Cardiac fibroblast (primary cell): ENCODE measurements around the gene SUV39H2.

ENCODE experiments used
- DNase-seq, 2 donors: peaks; one replicate each; pipeline versions ENCODE4 v3.0.0 to v3.0.0-alpha.2; 2010; ENCODE audit warnings: low read depth in 2 of 2
- H3K4me3 ChIP-seq, 2 donors: replicated peaks in 1 of 2; 1 replicate in 1 of 2; 2 replicates in 1 of 2; pipeline ENCODE4 v1.5.1; 2011; ENCODE audit warnings: low read depth in 2 of 2, low read length in 2 of 2, mild to moderate bottlenecking in 2 of 2, moderate library complexity in 1 of 2
- TF ChIP-seq, protein P1 (sequence below): IDR thresholded peaks from one replicate; pipeline ENCODE4 v1.5.1; 2011; ENCODE audit warnings: low read depth, mild to moderate bottlenecking, low read length, inconsistent platforms

Gene SUV39H2

DNA sequence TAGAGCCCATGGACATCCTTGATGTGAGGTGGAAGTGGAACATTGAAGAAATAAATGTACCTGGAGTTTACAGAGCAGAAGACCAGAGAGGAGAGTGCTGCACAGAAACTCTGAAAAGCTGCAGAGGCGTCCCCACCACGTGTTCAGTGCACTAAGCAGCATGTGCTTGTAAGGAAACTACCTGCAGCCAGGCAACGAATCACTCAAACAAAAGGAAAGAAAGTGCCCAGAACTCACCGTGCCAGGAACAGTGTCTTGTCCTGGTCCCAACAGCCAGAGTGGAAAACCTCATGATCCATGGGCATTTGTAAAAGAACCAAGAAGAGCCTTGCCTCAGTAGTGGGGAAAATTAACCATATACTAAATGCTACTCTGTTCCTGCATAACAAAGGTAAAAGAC lies 32.3 kb downstream of the SUV39H2 start:
- no peak for DNase-seq
- no peak overlapping the region for H3K4me3 ChIP-seq
- TF ChIP-seq, protein P1, sequence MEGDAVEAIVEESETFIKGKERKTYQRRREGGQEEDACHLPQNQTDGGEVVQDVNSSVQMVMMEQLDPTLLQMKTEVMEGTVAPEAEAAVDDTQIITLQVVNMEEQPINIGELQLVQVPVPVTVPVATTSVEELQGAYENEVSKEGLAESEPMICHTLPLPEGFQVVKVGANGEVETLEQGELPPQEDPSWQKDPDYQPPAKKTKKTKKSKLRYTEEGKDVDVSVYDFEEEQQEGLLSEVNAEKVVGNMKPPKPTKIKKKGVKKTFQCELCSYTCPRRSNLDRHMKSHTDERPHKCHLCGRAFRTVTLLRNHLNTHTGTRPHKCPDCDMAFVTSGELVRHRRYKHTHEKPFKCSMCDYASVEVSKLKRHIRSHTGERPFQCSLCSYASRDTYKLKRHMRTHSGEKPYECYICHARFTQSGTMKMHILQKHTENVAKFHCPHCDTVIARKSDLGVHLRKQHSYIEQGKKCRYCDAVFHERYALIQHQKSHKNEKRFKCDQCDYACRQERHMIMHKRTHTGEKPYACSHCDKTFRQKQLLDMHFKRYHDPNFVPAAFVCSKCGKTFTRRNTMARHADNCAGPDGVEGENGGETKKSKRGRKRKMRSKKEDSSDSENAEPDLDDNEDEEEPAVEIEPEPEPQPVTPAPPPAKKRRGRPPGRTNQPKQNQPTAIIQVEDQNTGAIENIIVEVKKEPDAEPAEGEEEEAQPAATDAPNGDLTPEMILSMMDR: no peak

DNA sequence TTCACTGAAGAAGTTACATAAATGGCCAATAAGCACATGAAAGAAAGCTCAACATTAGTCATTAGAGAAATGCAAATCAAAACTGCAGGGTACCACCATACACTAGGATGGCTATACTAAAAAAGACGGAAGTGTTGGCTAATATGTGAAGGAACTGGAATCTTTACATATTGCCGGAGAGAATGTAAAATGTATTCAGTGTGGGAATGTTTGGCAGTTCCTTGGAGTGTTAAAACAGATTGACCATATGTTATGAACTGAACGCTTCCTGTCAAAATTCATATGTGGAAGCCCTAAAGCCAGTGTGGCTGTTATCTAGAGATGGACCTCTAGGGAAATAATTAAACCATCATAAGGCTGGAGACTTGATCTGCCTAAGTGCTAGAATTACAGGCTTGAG lies 33.1 kb downstream of the SUV39H2 start:
- no peak overlapping the region for H3K4me3 ChIP-seq
- no peak for DNase-seq
- TF ChIP-seq, protein P1: no peak

DNA sequence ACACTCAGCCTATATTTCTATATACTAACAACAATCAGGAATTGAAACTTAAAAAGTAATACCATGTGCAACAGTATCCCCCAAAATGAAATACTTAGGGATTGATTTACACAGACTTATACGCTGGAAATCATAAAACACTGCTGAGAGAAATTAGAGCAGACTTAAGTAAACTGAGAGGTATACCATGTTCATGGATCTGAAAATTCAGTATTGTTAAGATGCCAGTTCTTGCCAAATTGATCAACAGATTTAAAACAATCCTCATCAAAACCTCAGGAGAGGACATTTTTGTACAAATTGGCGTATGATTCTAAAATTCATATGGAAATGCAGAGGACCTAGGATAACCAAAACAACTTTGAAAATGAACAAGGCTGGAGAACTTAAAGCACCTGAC lies 37.9 kb downstream of the SUV39H2 start:
- TF ChIP-seq, protein P1: no peak
- no peak overlapping the region for H3K4me3 ChIP-seq
- no peak for DNase-seq

DNA sequence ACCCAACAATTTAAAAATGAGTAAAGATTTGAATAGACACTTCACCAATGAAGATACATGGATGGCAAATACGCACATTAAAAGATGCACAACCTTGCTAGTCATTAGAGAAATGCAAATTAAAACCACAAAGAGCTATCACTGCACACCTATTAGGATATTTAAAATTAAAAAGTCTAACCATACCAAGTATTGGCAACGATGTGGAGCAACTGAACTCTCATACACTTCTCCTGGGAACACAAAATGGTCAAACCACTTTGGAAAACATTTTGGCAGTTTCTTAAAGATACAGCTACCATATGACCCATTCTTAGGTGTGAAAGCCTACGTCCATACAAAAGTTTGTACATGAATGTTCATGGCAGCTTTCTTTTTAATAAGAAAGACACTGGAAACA lies 39.2 kb downstream of the SUV39H2 start:
- TF ChIP-seq, protein P1: no peak
- no peak overlapping the region for H3K4me3 ChIP-seq
- DNase-seq: no peak

DNA sequence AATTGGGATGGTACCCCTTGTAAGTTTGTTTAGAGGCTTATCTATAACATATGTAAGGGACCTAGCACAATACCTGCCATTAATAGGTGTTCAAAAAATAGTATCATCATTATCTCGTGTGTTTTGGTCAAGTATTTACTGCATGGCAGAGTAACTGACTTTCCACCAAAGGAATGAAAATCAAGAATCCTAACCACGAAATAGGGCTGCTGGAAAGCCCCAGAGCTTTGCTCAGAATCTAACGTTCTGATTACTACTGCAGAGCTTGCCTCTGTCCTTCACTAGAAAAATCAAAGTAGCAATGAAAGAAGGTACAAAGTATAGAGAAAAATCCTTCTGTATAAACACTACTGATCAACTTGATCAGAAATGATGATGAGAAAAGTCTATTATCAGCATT lies 40.3 kb downstream of the SUV39H2 start:
- H3K4me3 ChIP-seq: no peak overlapping the region
- no peak for DNase-seq
- TF ChIP-seq, protein P1: no peak

DNA sequence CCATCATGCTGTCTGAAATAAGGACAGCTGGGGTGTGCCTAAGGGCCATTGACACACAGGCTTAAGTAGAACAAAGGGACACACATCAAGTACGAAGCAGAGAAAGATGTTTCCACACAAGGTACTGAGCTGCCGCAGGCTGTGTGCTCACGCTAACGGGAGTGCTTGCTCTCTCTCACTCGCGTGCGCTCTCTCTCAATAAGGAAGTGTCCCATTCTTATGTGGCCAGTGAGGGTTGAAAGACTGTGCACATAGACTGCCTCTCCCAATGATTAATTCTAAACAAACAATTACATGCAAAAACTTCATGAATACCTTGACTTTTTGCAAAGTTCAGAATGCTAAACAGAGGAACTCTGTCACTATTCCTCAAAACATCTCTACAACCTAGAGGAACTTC lies 45.3 kb downstream of the SUV39H2 start:
- TF ChIP-seq, protein P1: no peak
- no peak overlapping the region for H3K4me3 ChIP-seq
- no peak for DNase-seq

DNA sequence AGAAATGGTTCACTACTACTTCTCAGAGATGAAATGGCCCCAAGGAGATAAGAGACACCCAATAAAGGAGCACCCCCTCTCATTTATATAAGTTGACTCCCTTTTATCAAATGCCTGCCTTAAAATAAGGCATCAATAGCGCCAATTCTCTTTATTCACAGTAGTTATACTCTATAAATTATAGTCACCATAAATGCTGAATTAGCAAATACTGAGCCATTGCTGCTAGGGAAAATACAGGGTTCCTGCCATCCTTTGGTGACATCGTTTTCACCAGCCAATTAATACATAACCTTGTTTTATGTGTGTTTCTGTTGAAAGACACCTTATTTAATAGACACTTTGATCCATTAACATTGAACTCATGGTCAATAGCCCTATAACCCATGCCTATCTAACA lies 46.6 kb downstream of the SUV39H2 start:
- no peak overlapping the region for H3K4me3 ChIP-seq
- TF ChIP-seq, protein P1: no peak
- DNase-seq: no peak
